Activated T-cell treated with anti-CD3 and anti-CD28 coated beads for 4 hours (primary cell): ENCODE data around the gene ACSF3.
A peak's percentile ranks its signal among the peaks of the same experiment; 100 is the strongest.

ENCODE experiments used
- DNase-seq: peaks from one replicate; pipeline ENCODE4 v3.0.0-alpha.2; 2020

Gene ACSF3

GRCh38 chr16:89096768-89097391 lies 3.2 kb downstream of the ACSF3 start:
- peak; percentile 43 for DNase-seq

GRCh38 chr16:89097392-89097772 lies 3.7 kb downstream of the ACSF3 start:
- no peak for DNase-seq

- no peak for DNase-seq
Measured at GRCh38 chr16:89098767-89099430, 5.2 kb downstream of the ACSF3 start.

- no peak for DNase-seq
Measured at GRCh38 chr16:89099905-89100304, 6.3 kb downstream of the ACSF3 start.

GRCh38 chr16:89100601-89101302 lies 7.1 kb downstream of the ACSF3 start:
- no peak for DNase-seq

GRCh38 chr16:89101303-89102040 lies 7.8 kb downstream of the ACSF3 start:
- DNase-seq: no peak

- DNase-seq: no peak
Measured at GRCh38 chr16:89102041-89102471, 8.4 kb downstream of the ACSF3 start.

- DNase-seq: no peak
Measured at GRCh38 chr16:89102481-89103073, 8.9 kb downstream of the ACSF3 start.

- DNase-seq: no peak
Measured at GRCh38 chr16:89103156-89103555, 9.5 kb downstream of the ACSF3 start.

- DNase-seq: no peak
Measured at GRCh38 chr16:89103781-89104180, 10.1 kb downstream of the ACSF3 start.

GRCh38 chr16:89104303-89104702 lies 10.7 kb downstream of the ACSF3 start:
- DNase-seq: no peak

GRCh38 chr16:89104930-89105571 lies 11.4 kb downstream of the ACSF3 start:
- no peak for DNase-seq

- no peak for DNase-seq
Measured at GRCh38 chr16:89105599-89106151, 12.0 kb downstream of the ACSF3 start.

- DNase-seq: no peak
Measured at GRCh38 chr16:89106533-89107202, 13.0 kb downstream of the ACSF3 start.

GRCh38 chr16:89107203-89107582 lies 13.5 kb downstream of the ACSF3 start:
- DNase-seq: no peak

- DNase-seq: no peak
Measured at GRCh38 chr16:89108416-89108815, 14.8 kb downstream of the ACSF3 start.

- no peak for DNase-seq
Measured at GRCh38 chr16:89110641-89111040, 17.0 kb downstream of the ACSF3 start.

- DNase-seq: no peak
Measured at GRCh38 chr16:89111263-89111662, 17.6 kb downstream of the ACSF3 start.

- no peak for DNase-seq
Measured at GRCh38 chr16:89112377-89113151, 18.9 kb downstream of the ACSF3 start.

- DNase-seq: no peak
Measured at GRCh38 chr16:89113152-89113547, 19.5 kb downstream of the ACSF3 start.

GRCh38 chr16:89113661-89114060 lies 20.0 kb downstream of the ACSF3 start:
- DNase-seq: no peak
